AG20443 (cell line): ENCODE measurements around the gene MBNL2.
"Not testable (repeated sequence)": the region's sequence is repeated elsewhere in the genome, so short reads cannot be mapped to it uniquely, and the experiment has no call there.

ENCODE experiments used
- DNase-seq: peaks from one replicate; pipeline ENCODE4 v3.0.0; 2012; ENCODE audit warnings: low spot score, mixed read lengths

The MBNL2 gene, protein sequence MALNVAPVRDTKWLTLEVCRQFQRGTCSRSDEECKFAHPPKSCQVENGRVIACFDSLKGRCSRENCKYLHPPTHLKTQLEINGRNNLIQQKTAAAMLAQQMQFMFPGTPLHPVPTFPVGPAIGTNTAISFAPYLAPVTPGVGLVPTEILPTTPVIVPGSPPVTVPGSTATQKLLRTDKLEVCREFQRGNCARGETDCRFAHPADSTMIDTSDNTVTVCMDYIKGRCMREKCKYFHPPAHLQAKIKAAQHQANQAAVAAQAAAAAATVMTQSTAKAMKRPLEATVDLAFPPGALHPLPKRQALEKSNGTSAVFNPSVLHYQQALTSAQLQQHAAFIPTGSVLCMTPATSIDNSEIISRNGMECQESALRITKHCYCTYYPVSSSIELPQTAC

GRCh38 chr13:97221989-97222700, at the start of gene MBNL2:
TSS of gene MBNL2 (plus strand) at chr13:97222333. CDS start at chr13:97276236, 53,903 bp downstream.
- DNase-seq, result peak; percentile 92

- no peak for DNase-seq
Measured at GRCh38 chr13:97174638-97175037, 47.5 kb upstream of the MBNL2 start.

DNA sequence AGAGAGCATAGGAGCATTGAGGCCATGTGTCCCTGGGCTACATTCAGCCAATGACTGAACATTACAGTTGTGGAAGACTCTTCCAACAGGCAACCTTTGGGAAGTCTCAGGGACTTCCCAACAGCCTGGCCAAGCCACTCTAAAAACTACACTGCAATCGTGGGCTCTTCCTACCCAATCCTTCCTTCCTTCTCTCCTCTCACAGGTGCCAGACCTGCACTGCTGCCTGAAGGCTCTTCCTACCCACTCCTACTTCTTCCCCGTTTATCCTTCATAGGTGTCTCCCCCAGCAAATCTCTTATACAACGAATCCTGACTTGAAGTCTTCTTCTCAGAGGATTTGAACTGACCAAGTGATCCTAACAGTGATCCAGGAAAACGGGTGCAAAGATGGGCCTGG, 47.1 kb upstream of the MBNL2 start:
- DNase-seq, result no peak

- no peak for DNase-seq
Measured at GRCh38 chr13:97179501-97179900, 42.6 kb upstream of the MBNL2 start.

GRCh38 chr13:97182111-97182890, 39.8 kb upstream of the MBNL2 start:
- DNase-seq, result no peak

DNA sequence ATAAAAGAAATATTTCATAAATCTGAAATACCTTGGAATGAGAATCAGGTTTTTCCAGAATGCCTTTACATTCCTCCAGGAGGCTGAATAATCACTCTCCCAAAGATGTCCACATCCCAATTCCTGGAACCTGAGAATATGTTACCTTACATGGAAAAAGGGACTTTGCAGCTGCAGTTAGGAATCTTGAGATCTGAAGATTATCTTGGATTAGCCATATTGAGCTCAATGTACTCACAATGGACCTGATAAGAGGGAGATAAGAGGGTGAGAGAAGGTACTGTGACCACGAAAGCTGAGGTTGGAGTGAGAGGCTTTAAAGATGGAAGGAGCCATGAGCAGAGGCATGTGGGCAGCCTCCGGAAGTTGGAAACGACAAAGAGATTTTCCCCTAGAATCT, 36.8 kb upstream of the MBNL2 start:
- no peak for DNase-seq

GRCh38 chr13:97185751-97186150, 36.4 kb upstream of the MBNL2 start:
- no peak for DNase-seq

DNA sequence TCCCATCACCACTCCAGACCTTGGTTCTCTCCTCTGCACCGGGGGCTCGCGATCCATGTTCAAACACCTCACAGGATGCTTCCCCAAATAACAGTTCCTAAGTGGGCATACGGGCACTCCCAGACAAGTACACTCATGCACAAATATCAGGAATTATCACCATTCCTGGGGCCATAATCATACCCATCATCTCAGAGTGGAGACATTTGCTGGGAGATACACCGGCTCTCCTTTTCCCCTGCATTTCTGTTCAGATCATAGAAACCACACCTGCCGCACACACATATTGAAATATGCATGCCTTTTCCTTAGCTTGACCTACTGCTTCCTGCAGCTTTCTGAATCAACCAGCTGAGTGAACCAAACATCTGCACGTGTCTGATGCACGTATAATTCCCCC, 33.9 kb upstream of the MBNL2 start:
- no peak for DNase-seq

DNA sequence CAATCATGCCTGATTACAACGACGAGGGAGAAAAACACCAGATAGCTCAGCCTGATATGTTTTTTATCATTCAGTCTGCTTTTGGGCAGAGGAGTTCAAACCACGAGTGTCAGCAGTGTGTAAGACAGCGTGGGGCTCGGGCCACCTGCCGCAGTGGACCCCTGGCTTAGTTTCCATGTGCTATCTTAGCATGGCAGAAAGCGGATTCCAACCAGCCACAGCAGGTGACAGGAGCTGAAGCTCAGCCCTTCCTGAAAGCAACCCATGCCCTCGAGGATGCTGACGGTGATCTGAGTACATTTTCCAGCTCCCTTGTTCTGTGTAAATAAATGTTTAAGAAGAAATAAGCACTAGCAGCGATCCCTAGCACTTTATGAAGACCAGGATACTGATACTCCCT, 32.2 kb upstream of the MBNL2 start:
- no peak for DNase-seq

DNA sequence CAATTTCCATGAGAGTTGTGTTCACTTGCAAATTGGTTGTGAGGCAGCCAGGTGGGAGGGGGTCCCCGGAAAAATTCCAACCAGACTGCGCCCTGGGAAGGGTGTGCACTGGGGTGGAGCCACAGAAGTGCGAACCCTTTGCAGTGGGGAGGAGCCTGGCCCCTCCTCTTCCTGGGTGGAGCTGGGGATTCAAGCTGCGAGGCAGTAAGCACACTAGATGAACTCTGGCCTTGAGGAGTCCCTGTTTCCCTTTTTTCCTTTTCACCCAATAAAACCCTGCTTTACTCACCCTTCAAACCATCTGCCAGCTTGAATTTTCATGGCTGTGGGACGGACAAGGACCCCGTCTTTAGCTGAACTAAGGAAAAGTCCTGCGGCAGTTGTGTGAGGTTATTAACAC, 31.0 kb upstream of the MBNL2 start:
- DNase-seq, result no peak

- no peak for DNase-seq
Measured at GRCh38 chr13:97191615-97192014, 30.5 kb upstream of the MBNL2 start.

DNA sequence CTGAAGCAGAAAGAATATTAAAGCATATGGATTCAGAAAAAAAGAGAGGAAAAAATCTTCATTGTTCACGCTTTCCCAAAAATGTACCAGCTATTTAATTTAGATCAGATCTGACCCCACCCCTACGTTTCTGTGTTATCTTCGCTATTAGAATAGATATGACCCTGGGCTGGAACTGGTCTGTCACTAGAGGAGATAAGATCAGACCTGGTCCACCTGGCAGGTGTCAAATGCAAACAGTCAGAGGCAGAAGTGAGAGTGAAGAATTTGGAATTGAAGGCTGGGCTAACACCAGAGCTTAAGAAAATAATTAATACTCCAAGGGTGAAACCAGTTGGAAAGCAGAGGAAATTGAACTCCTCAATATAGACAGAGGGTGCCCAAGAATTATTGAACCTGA, 30.0 kb upstream of the MBNL2 start:
- DNase-seq, result no peak

DNA sequence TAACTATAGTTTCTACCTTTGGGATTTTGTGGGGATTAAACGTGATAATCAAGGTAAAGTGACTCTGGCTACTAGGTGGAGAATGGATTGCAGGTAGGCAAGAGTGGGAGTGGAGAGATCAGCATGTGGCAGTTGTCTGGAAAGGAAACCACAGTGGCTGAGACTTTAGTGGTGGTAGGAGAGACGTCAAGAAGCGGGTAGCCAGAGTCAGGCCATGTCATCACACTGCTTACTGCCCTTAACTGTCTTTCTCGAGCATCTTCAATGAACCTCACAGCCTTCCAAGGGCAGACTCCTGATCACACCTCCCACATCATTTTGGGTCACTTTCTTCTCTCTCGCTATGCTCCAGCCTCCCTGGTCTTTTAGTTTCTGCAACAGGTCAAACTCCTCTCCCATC, 28.6 kb upstream of the MBNL2 start:
- no peak for DNase-seq

GRCh38 chr13:97194479-97194878, 27.7 kb upstream of the MBNL2 start:
- no peak for DNase-seq

DNA sequence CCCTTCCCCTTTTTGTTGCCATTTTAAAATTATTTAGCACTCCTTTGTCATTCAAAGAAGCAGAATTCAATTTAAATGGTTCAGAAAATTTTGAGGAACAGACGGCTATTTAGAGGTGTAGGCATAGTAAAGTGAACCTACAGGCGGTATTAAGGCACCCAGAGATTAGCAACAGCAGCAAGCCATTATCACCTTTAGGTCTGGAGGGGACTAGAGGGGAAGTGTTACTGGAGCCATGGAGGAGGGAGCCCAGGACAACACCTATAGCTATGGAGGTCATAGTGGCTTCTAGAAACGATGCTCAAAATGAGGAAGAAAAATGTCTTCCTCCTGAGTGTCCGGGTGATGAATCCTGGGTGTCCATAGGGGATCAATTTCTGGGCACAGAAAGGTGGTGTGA, 25.8 kb upstream of the MBNL2 start:
- no peak for DNase-seq

- DNase-seq, result no peak
Measured at GRCh38 chr13:97198753-97199152, 23.4 kb upstream of the MBNL2 start.

DNA sequence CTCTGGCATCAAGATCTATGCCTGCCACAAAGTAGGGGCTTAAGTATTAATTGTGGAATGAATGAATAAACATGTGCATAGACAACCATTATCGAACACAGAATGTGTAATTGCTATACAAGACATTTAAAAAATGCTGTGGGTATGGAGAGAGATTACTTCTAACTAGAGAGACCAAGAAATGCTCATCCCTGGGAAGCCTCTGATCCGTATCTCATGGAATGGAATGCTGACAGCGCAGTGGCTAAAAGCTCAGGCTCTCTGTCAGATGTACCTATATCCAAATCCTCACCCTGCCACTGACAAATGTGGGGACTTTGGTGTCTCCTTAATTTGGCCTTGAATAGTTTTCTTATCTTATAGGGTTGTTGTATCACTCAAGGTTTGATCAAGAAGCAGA, 22.7 kb upstream of the MBNL2 start:
- no peak for DNase-seq

GRCh38 chr13:97200081-97200942, 21.8 kb upstream of the MBNL2 start:
- DNase-seq, result no peak

GRCh38 chr13:97202761-97203160, 19.4 kb upstream of the MBNL2 start:
- no peak for DNase-seq

GRCh38 chr13:97205465-97205864, 16.7 kb upstream of the MBNL2 start:
- no peak for DNase-seq

GRCh38 chr13:97205982-97206381, 16.2 kb upstream of the MBNL2 start:
- peak; percentile 21 for DNase-seq

DNA sequence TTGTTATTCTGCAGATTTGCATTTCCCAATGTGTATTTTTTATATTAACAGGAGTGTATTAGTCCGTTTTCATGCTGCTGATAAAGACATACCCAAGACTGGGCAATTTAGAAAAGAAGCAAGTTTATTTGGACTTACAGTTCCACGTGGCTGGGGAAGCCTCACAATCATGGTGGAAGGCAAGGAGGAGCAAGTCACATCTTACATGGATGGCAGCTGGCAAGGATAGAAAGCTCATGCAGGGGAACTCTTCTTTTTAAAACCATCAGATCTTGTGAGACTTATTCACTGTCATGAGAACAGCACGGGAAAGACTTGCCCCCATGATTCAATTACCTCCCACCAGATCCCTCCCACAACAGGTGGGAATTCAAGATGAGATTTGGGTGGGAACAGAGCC, 14.9 kb upstream of the MBNL2 start:
- not testable (repeated sequence) for DNase-seq
